ENCODE results near the gene SLC6A7.

The SLC6A7 gene

GRCh38 chr5:150190503-150190979 is 679 bp downstream of the SLC6A7 start:
- no peak overlapping the region for H3K27ac ChIP-seq
- TF ChIP-seq ZFX (IDR thresholded peaks at IDR 0.05; ENCODE audit: borderline replicate concordance), result no peak
- no peak for TF ChIP-seq CTCF (IDR thresholded peaks at IDR 0.05)

GRCh38 chr5:150190987-150191386 is 1.1 kb downstream of the SLC6A7 start:
- TF ChIP-seq ZFX (IDR thresholded peaks at IDR 0.05; ENCODE audit: borderline replicate concordance) (no peak), CTCF (IDR thresholded peaks at IDR 0.05) (no peak)
- H3K27ac ChIP-seq, result no peak overlapping the region

- no peak overlapping the region for H3K27ac ChIP-seq
- TF ChIP-seq ZFX (IDR thresholded peaks at IDR 0.05; ENCODE audit: borderline replicate concordance), result no peak
Observed at GRCh38 chr5:150192462-150192861, 2.6 kb downstream of the SLC6A7 start.

GRCh38 chr5:150195736-150196485 is 6.0 kb downstream of the SLC6A7 start:
- no peak overlapping the region for H3K27ac ChIP-seq
- TF ChIP-seq CTCF (IDR thresholded peaks at IDR 0.05) (no peak), ZFX (IDR thresholded peaks at IDR 0.05; ENCODE audit: borderline replicate concordance) (no peak)

- no peak overlapping the region for H3K27ac ChIP-seq
- TF ChIP-seq ZFX (IDR thresholded peaks at IDR 0.05; ENCODE audit: borderline replicate concordance) (no peak), CTCF (IDR thresholded peaks at IDR 0.05) (no peak)
Observed at GRCh38 chr5:150196514-150196913, 6.7 kb downstream of the SLC6A7 start.

GRCh38 chr5:150196986-150197385 is 7.1 kb downstream of the SLC6A7 start:
- TF ChIP-seq ZFX (IDR thresholded peaks at IDR 0.05; ENCODE audit: borderline replicate concordance), result no peak
- no peak for TF ChIP-seq CTCF (IDR thresholded peaks at IDR 0.05)
- no peak overlapping the region for H3K27ac ChIP-seq

GRCh38 chr5:150197476-150197875 is 7.6 kb downstream of the SLC6A7 start:
- TF ChIP-seq CTCF (IDR thresholded peaks at IDR 0.05) (no peak), ZFX (IDR thresholded peaks at IDR 0.05; ENCODE audit: borderline replicate concordance) (no peak)

More at GRCh38 chr5:150197476-150197875, 7.6 kb downstream of the SLC6A7 start:
- no peak overlapping the region for H3K27ac ChIP-seq

Data from 22Rv1 (cell line).